NOMO-1 (cell line): ENCODE data around the gene RASGEF1C.

Experiments used
- DNase-seq, 2 experiments: peaks; one replicate each; lab custom pipeline; 2025; ENCODE audit not compliant: unreplicated experiment in 2 of 2; lab: John Stamatoyannopoulos, UW

RASGEF1C gene

GRCh38 chr5:180068519-180069090, 140.4 kb downstream of the RASGEF1C start:
- DNase-seq: no peak

- no peak for DNase-seq
Measured at GRCh38 chr5:180067986-180068385, 141.0 kb downstream of the RASGEF1C start.

- no peak for DNase-seq
Measured at GRCh38 chr5:180060192-180060591, 148.8 kb downstream of the RASGEF1C start.

- DNase-seq: no peak
Measured at GRCh38 chr5:180059326-180059725, 149.7 kb downstream of the RASGEF1C start.

GRCh38 chr5:180056153-180056552, 152.9 kb downstream of the RASGEF1C start:
- DNase-seq: no peak

GRCh38 chr5:180054226-180054625, 154.8 kb downstream of the RASGEF1C start:
- no peak for DNase-seq

- DNase-seq: no peak
Measured at GRCh38 chr5:180053061-180053602, 155.9 kb downstream of the RASGEF1C start.

- no peak for DNase-seq
Measured at GRCh38 chr5:180052211-180052818, 156.7 kb downstream of the RASGEF1C start.
